Stimulated activated CD8-positive, alpha-beta memory T cell treated with anti-CD3 and anti-CD28 coated beads, Interleukin-12 subunit alpha, Interleukin-12 subunit beta, amount 100 ng/mL, for 24 hours (primary cell): ENCODE data around the gene C1RL.
"Not testable (repeated sequence)": the region's sequence is repeated elsewhere in the genome, so short reads cannot be mapped to it uniquely, and the experiment has no call there.

Source experiments
- DNase-seq: peaks from one replicate; pipeline ENCODE4 v3.0.0-alpha.2; 2020; ENCODE audit errors: extremely low read depth

The C1RL gene

DNA sequence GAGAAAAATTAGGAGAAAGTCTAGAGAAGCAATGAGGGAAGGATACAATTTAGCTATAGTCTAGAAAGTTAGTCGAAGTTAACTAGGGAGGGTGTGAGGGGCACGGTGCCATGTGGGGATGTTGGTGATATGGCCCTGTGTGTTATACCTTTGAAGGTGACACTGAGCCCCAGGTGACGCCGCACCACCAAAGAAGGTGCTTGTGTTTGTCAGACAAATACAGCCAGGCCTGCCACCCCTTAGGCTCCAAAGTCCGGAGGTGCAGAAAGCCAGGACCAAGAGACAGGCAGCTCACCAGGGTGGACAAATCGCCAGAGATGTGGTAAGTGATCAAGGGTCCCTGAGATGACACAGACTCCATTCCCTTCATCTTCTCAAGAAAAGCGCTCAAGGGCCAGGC, 47.4 kb downstream of the C1RL start:
- no peak for DNase-seq

DNA sequence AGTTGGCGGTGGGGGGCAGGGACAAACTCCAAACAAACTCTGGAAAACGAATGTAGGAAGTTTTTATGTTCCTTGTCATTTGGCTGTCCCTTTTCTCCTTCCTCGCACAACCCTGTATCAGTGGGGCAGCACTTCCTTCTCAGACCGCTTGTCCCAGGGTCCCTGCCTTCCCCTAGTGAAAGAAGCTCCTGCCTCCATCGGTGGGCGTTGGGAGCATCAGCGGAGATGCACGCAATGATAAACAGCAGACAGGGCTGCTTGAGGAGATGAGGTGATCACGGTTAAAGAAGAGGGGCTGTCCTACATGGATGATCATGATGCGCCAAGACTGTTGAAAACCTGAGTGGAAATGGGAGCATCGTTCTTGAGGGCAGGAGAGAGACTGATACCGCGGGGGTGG, 47.9 kb downstream of the C1RL start:
- DNase-seq, result no peak

DNA sequence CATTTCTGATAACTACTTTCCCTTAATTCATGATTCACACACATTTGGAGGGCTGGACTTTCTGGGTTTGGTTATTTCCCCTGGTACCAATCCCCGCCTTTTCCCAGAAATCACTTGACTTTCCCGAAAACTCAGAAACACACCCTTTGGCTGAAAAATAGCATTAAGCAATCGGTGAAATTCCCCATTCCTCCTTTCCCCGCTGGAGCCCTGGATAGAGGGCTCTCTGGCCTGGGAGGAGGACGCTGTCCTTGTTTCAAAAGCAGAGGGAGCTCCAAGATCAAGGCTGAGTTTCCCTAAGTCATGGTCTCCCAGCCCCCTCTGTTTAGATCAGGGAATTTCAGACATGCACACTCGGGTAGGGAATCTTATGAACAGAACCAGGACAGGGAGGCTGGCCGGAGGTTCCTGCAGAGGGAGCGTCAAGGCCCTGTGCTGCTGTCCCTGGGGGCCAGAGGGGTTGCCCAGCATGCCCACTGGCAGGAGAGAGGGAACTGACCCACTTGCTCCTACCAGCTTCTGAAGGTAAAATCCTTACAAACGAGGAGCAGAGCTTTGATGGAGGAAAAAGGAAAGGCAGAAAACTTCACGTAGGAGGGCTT, 48.6 kb downstream of the C1RL start, which contains the start of gene C1S:
TSS of gene C1S (plus strand) at position 366 of the 602 bp plus-strand sequence. CDS start 1,195 bp downstream, outside the sequence.
- no peak for DNase-seq

DNA sequence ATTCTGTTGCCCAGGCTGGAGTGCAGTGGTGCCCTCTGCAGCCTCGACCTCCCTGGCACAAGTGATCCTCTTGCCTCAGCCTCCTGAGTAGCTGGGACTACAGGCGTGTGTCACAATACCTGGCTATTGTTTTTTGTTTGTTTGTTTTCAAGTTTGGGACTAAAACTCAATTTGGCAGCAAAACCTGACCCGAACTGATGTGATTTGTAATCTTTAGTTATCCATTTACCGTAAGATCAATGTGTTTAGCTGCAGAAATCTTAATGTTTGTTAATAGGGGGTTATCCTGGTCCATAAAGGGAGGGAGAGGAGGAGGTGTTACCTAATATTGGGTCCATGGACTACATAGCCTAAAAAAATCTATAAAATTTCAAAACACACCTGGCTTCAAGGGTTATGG, 49.2 kb downstream of the C1RL start:
- no peak for DNase-seq

DNA sequence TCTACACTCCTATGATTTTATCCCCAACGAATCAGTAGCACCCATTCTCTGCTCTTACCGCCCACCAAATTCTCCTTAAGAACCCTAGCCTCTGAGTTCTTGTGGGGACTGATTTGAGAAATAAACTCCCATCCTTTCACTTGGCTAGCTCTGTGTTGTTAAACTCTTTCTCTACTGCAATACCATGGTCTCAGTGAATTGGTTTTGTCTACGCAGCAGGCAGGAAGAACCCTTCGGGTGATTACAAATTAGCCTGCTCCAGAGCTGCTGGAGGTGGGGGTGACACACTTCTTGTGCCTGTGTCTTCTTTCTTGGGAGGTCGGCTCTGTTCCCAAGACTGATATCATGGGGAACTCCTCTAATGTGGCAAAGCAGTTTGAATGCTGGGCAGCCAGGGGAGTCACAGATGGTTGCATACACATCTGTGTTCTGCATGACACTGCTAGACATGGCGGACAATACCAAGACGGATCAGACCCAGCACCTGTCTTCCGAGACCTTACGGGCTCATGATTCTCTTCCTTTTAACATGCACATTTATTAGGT, 50.1 kb downstream of the C1RL start:
- DNase-seq, result no peak

DNA sequence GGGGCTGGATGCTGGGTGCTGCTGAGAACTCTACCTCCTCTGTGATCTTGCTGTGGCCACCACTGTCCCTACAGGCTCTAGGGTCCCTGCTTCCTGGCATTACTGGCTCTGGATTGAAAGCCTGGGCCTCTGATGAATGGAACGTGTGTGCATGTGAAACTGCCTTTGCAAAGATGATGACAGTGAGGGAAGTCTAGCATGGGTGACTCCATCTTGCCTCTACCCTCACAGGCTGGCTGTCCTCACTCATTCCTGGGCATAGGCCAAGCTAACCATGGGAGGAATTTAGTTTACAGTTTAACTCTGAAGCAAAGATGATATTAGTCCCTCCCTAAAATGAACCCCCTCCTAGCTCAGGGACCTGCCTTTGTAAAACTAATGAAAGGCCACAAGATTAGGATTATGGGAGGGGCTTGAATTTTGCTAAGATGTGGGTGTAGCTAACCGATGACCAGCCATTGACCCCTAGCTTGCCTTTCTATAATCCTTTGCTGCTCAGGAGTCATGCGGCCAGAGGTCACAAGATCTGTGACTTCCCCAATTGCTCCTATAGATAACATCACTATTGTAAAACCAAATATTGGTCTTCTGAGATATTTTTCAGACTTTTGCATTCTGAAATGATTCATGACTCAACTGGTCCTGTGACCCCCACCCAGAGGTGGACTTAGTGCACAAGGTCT, 50.7 kb downstream of the C1RL start:
- DNase-seq, result no peak

DNA sequence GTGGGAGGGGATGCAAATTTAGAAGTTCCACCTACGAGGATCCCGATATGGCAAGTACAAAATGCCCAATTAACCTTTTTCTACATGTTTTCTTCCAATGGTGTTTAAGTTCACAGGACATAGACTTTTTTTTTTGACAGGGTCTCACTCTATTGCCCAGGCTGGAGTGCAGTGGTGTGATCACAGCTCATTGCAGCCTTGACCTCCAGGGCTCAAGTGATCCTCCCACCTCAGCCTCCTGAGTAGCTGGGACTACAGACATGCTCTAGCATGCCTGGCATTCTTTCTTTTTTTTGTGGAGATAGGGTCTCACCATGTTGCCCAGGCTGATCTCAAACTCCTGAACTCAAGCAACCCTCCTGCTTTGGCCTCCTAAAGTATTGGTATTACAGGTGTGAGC, 53.3 kb downstream of the C1RL start:
- not testable (repeated sequence) for DNase-seq

DNA sequence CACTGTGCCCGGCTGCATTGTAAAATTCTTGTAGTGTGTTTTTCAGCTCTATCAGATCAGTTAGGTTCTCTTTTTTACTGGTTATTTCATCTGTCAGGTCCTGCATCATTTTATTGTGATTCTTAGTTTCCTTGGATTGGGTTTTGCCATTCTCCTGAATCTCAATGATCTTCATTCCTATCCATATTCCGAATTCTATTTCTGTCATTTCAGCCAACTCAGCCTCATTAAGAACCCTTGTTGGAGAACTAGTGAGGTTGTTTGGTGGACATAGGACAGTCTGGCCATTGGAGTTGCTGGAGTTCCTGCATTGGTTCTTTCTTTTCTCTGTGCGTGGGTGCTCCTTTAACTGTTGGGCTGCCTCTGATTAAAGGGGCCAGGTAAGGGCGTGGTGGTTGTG, 54.1 kb downstream of the C1RL start:
- DNase-seq, result no peak

DNA sequence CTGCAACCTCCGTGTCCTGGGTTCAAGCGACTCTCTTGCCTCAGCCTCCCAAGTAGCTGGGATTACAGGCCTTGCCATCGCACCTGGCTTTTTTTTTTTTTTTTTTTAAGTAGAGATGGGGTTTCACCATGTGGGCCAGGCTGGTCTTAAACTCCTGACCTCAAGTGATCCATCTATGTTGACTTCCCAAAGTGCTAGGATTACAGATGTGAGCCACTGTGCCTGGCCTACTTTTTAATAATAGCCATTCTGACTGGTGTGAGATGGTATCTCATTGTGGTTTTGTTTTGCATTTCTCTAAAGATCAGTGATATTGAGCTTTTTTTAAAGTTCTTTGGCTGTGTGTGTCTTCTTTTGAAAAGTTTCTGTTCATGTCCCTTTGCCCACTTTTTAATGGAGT, 59.0 kb downstream of the C1RL start:
- DNase-seq, result not testable (repeated sequence)

DNA sequence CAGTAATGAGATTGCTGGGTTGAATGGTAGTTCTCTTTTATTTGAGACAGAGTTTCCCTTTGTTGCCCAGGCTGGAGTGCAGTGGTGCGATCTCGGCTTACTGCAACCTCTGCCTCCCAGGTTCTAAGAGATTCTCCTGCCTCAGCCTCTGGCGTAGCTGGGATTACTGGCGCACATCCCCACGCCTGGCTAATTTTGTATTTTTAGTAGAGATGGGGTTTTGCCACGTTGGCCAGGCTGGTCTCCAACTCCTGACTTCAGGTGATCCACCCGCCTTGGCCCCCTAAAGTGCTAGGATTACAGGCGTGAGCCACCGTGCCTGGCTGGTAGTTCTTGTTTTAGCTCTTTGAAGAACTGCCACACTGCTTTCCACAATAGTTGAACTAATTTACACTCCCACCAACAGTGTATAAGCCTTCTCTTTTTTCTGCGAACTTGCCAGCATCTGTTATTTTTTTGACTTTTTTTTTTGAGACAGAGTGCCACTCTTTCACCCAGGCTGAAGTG, 59.5 kb downstream of the C1RL start:
- DNase-seq, result not testable (repeated sequence)

DNA sequence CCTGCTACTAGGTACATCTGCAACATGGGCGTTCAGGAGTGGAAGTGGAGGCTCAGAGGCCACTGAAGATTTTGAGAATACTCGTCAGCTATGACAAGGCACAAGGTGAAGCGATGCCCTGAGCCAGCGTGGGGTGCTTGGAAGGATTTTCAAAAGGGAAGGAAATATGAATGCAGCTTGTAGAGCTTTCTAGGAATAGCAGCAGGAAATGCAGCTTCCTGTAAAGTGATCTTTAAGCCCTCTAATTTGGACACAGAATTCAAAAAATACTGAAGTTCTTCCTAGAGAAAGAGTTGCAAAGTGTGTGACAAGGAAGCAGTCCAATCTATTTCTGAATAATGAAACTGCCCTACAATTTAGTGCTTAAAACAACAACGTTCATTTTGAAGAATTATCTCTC, 61.7 kb downstream of the C1RL start:
- no peak for DNase-seq

DNA sequence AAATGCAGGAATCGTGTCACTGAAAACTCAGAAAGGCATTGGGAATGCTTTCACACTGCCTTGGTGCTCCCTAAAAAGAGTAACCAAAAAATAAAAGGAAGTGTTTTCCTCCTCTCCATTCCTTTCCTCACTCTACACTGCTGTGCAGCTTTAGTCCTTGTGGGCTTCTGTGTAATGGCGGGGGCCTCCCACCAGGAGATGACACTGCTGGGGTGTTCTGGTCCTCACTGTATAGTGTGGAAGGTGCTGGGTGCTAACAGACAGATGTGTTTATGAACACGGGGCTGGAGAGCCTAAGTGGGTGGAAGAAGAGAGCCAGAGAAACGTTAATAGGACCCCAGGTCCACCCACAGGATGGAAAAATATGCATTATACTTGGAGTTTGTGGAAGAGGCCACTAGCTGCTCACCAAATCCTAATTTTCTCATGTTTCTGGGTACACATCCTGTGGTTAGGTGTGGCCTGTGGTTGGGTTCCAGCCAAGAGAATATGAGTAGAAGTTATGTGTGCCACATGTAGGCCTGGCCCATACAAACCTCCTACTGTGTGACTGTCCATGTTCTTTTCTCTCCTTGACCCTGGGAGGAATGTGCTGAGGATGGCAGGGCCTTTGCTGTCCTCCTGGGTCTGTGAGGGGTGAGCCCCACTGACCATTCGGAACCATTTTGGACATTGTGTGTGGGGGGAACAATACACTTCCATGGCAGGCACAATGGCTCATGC, 62.5 kb downstream of the C1RL start:
- DNase-seq, result no peak

DNA sequence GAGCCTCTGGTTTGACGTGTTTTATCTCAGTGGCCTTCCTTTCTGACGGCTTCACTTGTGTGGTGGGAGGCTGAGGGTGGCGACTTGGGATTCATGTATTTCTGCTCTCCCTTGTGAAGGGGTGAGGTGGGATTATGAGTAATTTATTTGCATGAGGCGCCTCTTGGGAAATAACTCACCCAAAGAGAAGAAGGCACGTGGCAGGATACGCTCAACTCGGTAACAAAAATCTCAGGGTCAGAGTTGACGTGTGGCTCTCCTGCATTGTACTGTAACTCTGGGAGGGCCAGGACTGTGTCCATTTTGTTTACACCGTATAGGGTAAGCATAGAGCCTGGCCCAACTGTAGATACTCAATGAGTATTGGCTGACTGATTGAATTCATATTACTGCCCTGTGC, 63.1 kb downstream of the C1RL start:
- DNase-seq, result no peak
